ENCODE measurements around the gene POLG2.
"Not testable (repeated sequence)": the region's sequence is repeated elsewhere in the genome, so short reads cannot be mapped to it uniquely, and the experiment has no call there.

The POLG2 gene

DNA sequence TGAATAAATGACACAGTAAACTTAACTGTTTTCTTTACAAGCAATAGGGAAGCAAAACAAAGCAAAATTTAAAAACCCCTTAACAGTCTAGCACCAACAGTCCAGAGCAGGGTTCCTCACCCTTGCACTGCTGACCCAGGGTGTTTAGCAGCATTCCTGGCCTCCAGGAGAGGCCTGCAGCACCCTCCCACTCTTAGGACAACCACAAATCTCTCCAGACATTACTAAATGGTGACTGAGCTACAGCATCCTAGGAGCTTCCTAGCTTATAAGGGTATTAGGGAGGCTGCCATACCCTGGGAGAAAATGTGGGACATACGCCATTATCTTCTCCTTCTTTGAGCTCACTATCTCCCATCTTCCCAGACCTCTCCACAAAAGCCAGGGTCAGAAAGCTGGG lies 15.9 kb downstream of the POLG2 start:
- no peak for DNase-seq

GRCh38 chr17:64477849-64478248 lies 19.0 kb downstream of the POLG2 start:
- no peak for DNase-seq

GRCh38 chr17:64472564-64472963 lies 24.3 kb downstream of the POLG2 start:
- no peak for DNase-seq

- DNase-seq: no peak
Observed at GRCh38 chr17:64471440-64471839, 25.4 kb downstream of the POLG2 start.

DNA sequence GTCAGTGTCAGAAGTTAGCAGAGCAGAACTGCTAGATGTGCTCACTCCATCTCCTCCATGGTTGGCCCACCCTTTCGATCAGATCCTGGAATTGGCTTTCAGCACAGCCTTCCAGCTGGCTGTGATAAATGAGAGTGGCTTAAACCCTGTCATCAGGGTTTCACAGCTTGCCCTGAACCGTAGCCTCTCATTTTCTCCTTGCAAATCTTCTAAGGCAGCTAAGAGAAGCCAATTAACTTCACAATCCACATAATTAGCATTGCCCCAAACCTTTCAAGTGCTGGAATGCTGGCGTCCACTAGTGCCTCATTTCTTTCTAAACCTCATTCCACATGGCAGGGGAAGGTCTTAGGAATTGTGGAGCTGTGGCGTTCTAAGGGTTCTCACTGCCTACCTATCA lies 26.2 kb downstream of the POLG2 start:
- no peak for DNase-seq

- not testable (repeated sequence) for DNase-seq
Observed at GRCh38 chr17:64466834-64467233, 30.0 kb downstream of the POLG2 start.

DNA sequence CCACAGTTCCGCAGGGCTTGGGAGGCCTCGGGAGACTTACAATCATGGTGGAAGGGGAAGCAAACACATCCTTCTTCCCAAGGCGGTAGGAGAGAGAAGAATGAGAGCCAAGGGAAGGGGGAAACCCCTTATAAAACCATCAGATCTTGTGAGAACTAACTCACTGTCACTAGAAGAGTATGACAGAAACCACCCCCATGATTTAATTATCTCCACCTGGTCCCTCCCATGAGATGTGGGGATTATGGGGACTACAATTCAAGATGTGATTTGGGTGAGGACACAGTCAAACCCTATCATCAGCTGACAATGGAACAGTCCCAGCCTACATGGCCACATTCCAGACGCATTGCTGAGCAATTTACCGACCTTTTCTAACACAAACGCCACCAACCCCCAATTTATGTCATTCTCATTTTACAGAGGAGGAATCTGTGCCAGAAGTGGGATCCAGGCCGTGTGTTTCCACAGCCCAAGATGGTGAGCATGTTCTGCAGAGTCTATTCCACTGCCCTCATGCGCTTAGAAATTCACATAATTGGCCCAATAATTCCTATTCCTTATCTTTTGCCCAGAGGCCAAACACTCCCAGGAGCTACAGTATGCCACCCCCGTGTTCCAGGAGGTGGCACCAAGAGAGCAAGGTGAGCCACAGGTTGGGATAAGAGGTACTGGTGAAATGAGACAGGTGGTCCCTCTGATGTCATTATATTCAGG lies 30.7 kb downstream of the POLG2 start:
- no peak for DNase-seq

- DNase-seq: no peak
Observed at GRCh38 chr17:64461788-64462187, 35.1 kb downstream of the POLG2 start.

- DNase-seq: no peak
Observed at GRCh38 chr17:64460955-64461354, 35.9 kb downstream of the POLG2 start.

DNA sequence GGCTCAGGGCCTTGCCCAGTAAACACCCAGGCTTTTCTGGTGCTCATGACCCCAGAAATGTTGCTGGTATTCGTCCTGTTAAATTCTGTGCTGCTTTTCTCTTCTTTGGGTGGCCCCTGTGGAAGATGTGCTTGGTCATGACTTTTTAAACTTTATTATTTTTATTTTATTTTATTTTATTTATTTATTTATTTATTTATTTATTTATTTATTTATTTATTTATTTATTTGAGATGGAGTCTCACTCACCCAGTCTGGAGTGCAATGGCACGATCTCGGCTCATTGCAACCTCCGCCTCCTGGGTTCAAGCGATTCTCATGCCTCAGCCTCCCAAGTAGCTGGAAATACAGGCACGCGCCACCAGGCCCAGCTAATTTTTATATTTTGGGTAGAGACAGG lies 37.0 kb downstream of the POLG2 start:
- DNase-seq: not testable (repeated sequence)

GRCh38 chr17:64459284-64459747 lies 37.5 kb downstream of the POLG2 start:
- no peak for DNase-seq

DNA sequence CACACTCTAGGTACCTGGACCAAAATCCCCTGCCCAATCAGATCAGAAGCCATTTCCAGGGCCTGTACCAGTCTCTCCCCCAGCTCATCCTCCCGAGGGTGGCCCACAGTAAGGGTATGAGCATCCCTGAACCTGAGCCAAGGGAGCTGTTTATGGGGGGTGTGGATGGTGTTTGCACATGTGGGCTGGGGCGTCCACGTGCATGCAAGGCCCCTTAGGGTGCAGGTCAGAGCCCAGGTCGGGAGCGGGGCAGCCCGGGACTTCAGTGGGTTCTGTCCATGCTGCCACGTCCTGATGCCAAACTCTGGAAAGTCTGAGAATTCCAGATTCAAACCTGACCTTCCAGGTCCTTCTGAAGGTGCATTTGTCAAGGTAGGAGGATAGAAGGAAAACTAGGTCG lies 38.1 kb downstream of the POLG2 start:
- no peak for DNase-seq

GRCh38 chr17:64457156-64457555 lies 39.7 kb downstream of the POLG2 start:
- DNase-seq: no peak

DNA sequence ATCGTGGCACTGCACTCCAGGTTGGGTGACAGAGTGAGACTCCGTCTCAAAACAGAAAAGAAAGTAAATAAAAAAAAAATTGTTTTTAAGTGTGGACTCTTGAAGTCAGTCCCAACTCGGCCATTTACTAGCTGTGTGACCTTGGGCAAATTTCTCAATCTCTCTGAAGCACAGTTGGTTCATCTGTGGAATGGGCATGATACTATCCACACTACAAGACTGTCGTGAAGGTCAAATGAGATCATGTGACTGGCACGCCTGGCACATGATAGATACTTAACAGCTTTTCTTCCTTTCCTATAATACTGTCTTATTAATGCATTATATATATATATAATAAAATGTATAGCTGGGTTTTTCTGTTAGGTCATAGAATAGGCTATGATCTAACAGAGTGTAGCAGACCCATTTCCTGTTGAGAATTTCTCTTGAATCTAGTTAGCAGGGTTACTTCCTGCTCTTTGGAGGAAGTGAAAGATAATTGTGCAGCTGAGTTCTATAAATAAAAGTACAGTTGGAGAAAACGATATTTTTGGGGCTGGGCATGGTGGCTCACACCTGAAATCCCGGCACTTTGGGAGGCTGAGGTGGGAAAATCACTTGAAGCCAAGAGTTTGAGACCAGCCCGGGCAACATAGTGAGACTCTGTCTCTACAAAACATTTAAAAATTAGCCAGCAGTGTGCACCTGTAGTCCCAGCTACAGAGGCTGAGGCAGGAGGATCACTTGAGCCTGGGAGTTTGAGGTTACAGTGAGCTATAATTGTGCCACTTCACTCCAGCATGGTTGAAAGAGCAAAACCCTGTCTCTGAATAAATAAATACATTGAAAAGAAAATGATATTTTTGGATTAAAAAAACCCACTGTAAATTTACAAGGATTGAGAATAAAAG lies 40.6 kb downstream of the POLG2 start:
- DNase-seq: no peak

- DNase-seq: no peak
Observed at GRCh38 chr17:64449545-64449944, 47.3 kb downstream of the POLG2 start.

- no peak for DNase-seq
Observed at GRCh38 chr17:64448665-64449512, 48.0 kb downstream of the POLG2 start, which contains the start of gene MILR1. MILR1 (plus strand) TSS chr17:64449115; CDS start chr17:64449169, 54 bp downstream.

DNA sequence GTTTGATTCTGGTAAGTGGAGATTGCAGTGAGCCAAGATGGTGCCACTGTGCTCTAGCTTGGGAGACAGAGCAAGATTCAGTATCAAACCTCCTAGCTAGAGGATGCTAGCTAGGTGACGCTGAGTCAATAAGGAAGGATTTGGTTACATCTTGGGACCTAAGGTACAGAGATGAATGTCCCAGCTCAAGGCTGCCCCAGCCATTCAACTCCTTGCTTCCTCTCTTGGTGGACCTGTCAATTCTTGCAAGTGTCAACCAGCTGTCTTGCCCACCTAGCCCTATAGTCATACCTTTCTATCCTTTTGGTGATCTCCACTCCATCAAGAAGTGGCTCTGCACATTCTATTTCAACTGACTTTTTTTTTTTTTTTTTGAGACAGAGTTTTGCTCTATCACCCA lies 49.3 kb downstream of the POLG2 start:
- DNase-seq: no peak

GRCh38 chr17:64443086-64443760 lies 53.6 kb downstream of the POLG2 start:
- no peak for DNase-seq

GRCh38 chr17:64442541-64442971 lies 54.3 kb downstream of the POLG2 start:
- DNase-seq: no peak

- no peak for DNase-seq
Observed at GRCh38 chr17:64441772-64442540, 54.9 kb downstream of the POLG2 start.

GRCh38 chr17:64439956-64440355 lies 56.9 kb downstream of the POLG2 start:
- DNase-seq: no peak

DNA sequence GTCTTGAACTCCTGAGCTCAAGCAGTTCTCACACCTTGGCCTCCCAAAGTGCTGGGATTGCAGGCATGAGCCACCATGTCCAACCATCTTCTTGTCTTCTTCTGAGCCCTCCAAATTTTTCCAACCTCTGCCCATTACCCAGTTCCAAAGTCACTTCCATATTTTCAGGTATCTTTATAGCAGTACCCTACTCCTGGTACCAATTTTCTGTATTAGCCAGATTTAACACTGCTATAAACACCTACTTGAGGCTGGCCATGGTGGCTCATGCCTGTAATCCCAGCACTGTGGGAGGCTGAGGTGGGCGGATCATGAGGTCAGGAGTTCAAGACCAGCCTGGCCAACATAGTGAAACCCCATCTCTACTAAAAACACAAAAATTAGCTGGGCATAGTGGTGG lies 57.3 kb downstream of the POLG2 start:
- not testable (repeated sequence) for DNase-seq
